OCI-LY1 (cell line): Measurements from ENCODE around the gene DNMT3A.

Experiments
- H2AFZ ChIP-seq: fragments of 200-600 bp; sonication (generic), shearing (Covaris generic); 2 replicates; pipeline ENCODE4 v1.6.0; 2014; ENCODE audit warnings: antibody characterized with exemption, mild to moderate bottlenecking, low read length
- H3F3A ChIP-seq: fragments of 200-600 bp; sonication (generic), shearing (Covaris generic); 2 replicates; pipeline ENCODE4 v1.6.0; 2014; ENCODE audit warnings: mild to moderate bottlenecking, antibody characterized with exemption, low read length, moderate library complexity; ENCODE audit not compliant: insufficient read depth
- H3K27ac ChIP-seq: fragments of 200-600 bp; sonication (generic); 2 replicates; pipeline ENCODE4 v1.5.1; 2014; ENCODE audit warnings: low read length, mixed run types, mild to moderate bottlenecking, low read depth; ENCODE audit not compliant: poor library complexity, severe bottlenecking
- H3K27me3 ChIP-seq: fragments of 200-600 bp; sonication (generic); 2 replicates; pipeline ENCODE4 v1.6.0; 2014; ENCODE audit warnings: antibody characterized with exemption, mild to moderate bottlenecking, low read length, moderate library complexity; ENCODE audit not compliant: insufficient read depth
- H3K36me3 ChIP-seq: fragments of 200-600 bp; sonication (generic); 2 replicates; pipeline ENCODE4 v1.6.1; 2014; ENCODE audit warnings: mild to moderate bottlenecking, antibody characterized with exemption, low read length, moderate library complexity, mixed read lengths; ENCODE audit not compliant: insufficient read depth
- H3K4me1 ChIP-seq: fragments of 200-600 bp; sonication (generic); 2 replicates; pipeline ENCODE4 v1.5.1; 2014; ENCODE audit warnings: mild to moderate bottlenecking, low read length, moderate library complexity; ENCODE audit not compliant: insufficient read depth, severe bottlenecking
- H3K4me2 ChIP-seq: fragments of 200-600 bp; sonication (generic), shearing (Covaris generic); 2 replicates; pipeline ENCODE4 v1.6.1; 2014; ENCODE audit warnings: low read length
- H3K4me3 ChIP-seq: fragments of 200-600 bp; sonication (generic); 2 replicates; pipeline ENCODE4 v1.5.1; 2014; ENCODE audit warnings: low read length, low read depth, mild to moderate bottlenecking, mixed read lengths; ENCODE audit not compliant: poor library complexity, severe bottlenecking
- H3K79me2 ChIP-seq: fragments of 200-600 bp; shearing (Covaris generic); 2 replicates; pipeline ENCODE4 v1.6.1; 2016; ENCODE audit warnings: mixed run types, low read length, mixed read lengths; ENCODE audit not compliant: insufficient read depth
- H3K9ac ChIP-seq: fragments of 200-600 bp; sonication (generic), shearing (Covaris generic); 2 replicates; pipeline ENCODE4 v1.6.1; 2014; ENCODE audit warnings: mild to moderate bottlenecking, low read length, mixed read lengths
- H3K9me2 ChIP-seq: fragments of 200-600 bp; sonication (generic), shearing (Covaris generic); 2 replicates; pipeline ENCODE4 v1.6.1; 2014; ENCODE audit warnings: low read depth, mild to moderate bottlenecking, low read length, mixed read lengths
- H3K9me3 ChIP-seq: fragments of 200-600 bp; shearing (Covaris generic); 2 replicates; pipeline ENCODE4 v1.6.1; 2014; ENCODE audit warnings: low read length, mixed read lengths
- H4K20me1 ChIP-seq: fragments of 200-600 bp; sonication (generic), shearing (Covaris generic); 2 replicates; pipeline ENCODE4 v1.6.0; 2016; ENCODE audit warnings: mild to moderate bottlenecking, low read length; ENCODE audit not compliant: insufficient read depth
- CTCF ChIP-seq: fragments of 200-600 bp; sonication (generic), shearing (Covaris generic); IDR thresholded peaks from 2 replicates; pipeline ENCODE4 v1.5.1; 2017; ENCODE audit warnings: mild to moderate bottlenecking, antibody characterized with exemption, low read length, moderate library complexity, mixed read lengths
- EZH2 ChIP-seq: fragments of 200-600 bp; sonication (generic), shearing (Covaris generic); IDR thresholded peaks from 2 replicates; pipeline ENCODE4 v1.8.0; 2017; ENCODE audit warnings: borderline replicate concordance, mixed run types, mild to moderate bottlenecking, antibody characterized with exemption, low read length, moderate library complexity, mixed read lengths

Gene DNMT3A

DNA sequence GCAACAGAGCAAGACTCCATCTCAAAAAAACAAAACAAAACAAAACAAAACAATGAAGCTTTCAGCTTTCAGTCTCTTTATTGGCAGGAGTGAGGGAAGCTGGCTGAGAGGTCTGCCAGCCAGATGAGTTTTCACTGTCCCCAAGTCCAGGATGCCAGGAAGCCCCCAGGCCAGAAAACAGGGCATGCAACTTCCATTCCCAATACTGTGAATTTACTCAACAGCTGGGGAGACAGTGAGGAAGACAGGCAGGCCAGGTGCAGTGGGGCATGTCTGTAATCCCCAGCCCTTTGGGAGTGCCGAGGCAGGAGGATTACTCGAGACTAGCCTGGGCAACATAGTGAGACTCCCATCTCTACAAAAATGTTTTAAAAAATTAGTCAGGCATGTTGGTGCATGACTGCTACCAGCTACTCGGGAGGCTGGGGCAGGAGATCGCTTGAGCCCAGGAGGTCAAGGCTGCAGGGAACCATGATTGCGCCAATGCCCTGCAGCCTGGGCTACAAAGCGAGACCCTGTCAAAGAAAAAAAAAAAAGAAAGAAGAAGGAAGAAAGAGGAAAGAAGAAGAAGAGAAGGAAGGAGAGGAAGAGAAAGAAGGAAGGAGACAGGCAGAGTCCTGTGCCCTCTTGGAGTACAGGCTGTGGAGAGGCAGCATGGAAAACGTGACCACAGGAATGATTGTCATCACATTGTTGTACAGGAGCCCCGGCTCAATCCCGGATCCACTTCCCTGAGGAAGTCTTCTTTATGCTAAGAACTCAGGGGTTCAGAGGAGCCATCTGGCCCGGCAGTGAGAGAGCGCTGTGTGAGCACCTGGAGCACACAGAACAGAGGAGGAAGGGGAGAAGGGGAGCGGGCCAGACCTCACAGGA is 144.2 kb downstream of the DNMT3A start:
- Histone ChIP-seq H3K27me3 (peaks cover 7% of the 10 kb centered on the region; the same call in 1 of the 2 replicates), H3K9me3 (no peaks in the 10 kb centered on the region), H4K20me1 (no peaks in the 10 kb centered on the region), H3K27ac (no peak overlapping the region), H3K9ac (no peak overlapping the region), H3K9me2 (no peaks in the 10 kb centered on the region), H3K36me3 (no peaks in the 10 kb centered on the region), H3K4me1 (no peaks in the 10 kb centered on the region), H3K4me2 (no peak overlapping the region), H3K4me3 (no peak overlapping the region), H3F3A (no peaks in the 10 kb centered on the region), H2AFZ (no peak overlapping the region), H3K79me2 (no peaks in the 10 kb centered on the region)
- TF ChIP-seq EZH2 (no peak), CTCF (no peak)

DNA sequence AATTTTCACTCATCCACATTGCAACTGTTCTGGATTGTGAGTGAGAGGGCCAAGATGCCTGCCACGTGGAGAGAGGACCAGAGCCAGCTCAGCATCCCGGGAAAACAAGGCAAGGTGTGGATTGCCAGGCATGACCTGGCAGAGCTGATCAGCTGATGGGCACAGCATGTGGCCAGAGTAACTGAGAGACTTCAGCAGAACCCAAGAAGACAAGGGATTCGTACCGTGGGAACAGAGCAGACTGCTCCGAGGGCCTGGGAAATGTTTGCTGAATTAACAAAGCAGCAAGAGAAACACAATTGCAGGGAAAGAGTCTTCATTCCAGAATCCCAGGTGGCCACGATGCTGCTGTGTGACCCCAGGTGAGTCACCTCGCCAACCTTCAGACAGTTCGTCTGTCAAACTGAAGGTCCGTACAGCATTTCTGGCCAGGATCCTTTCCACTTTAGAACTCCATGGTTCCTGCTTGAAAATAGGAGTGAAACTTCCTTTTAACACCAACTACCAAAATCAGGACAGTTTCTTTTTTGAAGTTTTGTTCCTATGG is 147.1 kb downstream of the DNMT3A start:
- Histone ChIP-seq H3F3A (no peaks in the 10 kb centered on the region), H3K4me1 (no peaks in the 10 kb centered on the region), H2AFZ (no peak overlapping the region), H3K9me2 (no peaks in the 10 kb centered on the region), H3K36me3 (no peaks in the 10 kb centered on the region), H3K9me3 (no peaks in the 10 kb centered on the region), H3K9ac (no peak overlapping the region), H3K79me2 (no peaks in the 10 kb centered on the region), H3K4me3 (no peak overlapping the region), H3K4me2 (no peak overlapping the region), H4K20me1 (no peaks in the 10 kb centered on the region), H3K27me3 (peaks cover 5% of the 10 kb centered on the region; the same call in 1 of the 2 replicates), H3K27ac (no peak overlapping the region)
- no peak for TF ChIP-seq EZH2
- no peak for TF ChIP-seq CTCF

DNA sequence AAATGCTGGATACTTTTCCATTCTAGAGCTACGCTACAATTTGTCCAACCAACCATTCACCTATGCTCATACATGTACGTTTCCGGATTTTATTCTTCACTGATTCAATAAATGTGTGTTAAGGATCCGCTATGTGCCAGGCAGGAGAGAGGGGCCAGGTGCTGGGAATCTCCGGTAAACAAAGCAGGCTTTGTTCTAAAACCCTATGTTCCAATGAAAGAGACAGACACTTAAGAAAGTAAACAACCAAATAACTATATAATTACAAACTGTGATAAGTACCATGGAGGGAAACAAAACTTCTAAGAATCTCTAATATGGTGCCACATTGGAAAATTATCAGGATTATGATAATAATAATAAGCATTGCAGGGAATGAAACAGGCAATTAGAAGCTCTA is 151.2 kb downstream of the DNMT3A start:
- Histone ChIP-seq H3K4me3 (no peak overlapping the region), H3K79me2 (no peaks in the 10 kb centered on the region), H3K9ac (no peak overlapping the region), H4K20me1 (no peaks in the 10 kb centered on the region), H3K27me3 (no peaks in the 10 kb centered on the region; the same call in 1 of the 2 replicates), H3K9me3 (no peaks in the 10 kb centered on the region), H3K36me3 (no peaks in the 10 kb centered on the region), H2AFZ (no peak overlapping the region), H3K4me2 (no peak overlapping the region), H3K27ac (no peak overlapping the region), H3K4me1 (no peaks in the 10 kb centered on the region), H3F3A (no peaks in the 10 kb centered on the region), H3K9me2 (no peaks in the 10 kb centered on the region)
- TF ChIP-seq CTCF (no peak), EZH2 (no peak)
